NB4 (cell line): ENCODE measurements around the gene ACSM2A.
"Not testable (repeated sequence)": the region's sequence is repeated elsewhere in the genome, so short reads cannot be mapped to it uniquely, and the experiment has no call there.

Experiments used
- MYC ChIP-seq: IDR thresholded peaks from 2 replicates; pipeline ENCODE4 v1.6.1; 2011; ENCODE audit warnings: low read depth, low read length
- POLR2A ChIP-seq: IDR thresholded peaks from 2 replicates; pipeline ENCODE4 v1.6.1; 2011; ENCODE audit warnings: mild to moderate bottlenecking; ENCODE audit not compliant: insufficient read length; ENCODE audit errors: extremely low read depth
- TF ChIP-seq, protein P1 (sequence below): IDR thresholded peaks from one replicate; pipeline ENCODE4 v1.5.1; 2012; ENCODE audit warnings: low read depth, low read length

DNA sequence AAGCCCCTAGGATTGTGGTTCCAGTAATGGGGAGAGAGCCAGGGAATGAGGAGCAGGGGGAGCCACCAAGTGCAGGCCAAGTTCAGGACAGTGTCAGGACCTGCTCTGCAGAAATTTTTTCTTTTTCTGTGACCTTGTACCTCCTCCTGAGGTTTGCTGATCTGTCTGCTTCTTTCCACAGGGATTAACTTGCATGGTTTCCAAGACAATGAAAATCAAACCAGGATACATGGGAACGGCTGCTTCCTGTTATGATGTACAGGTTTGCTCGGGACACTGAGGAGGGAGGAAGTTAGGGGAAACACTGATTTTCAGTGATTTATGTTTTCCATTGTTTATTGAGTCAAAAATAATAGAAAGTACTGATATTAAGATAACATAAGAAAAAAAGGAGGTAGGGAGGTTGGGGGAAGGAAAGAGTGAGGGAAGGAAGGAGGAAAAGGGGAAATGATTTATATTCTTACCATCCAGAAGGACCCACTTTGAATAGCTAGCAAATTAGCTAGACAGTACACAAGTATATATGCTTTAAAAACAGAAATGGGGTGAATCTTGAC lies 25.9 kb downstream of the ACSM2A start:
- TF ChIP-seq POLR2A, MYC: not testable (repeated sequence)
- TF ChIP-seq, protein P1, sequence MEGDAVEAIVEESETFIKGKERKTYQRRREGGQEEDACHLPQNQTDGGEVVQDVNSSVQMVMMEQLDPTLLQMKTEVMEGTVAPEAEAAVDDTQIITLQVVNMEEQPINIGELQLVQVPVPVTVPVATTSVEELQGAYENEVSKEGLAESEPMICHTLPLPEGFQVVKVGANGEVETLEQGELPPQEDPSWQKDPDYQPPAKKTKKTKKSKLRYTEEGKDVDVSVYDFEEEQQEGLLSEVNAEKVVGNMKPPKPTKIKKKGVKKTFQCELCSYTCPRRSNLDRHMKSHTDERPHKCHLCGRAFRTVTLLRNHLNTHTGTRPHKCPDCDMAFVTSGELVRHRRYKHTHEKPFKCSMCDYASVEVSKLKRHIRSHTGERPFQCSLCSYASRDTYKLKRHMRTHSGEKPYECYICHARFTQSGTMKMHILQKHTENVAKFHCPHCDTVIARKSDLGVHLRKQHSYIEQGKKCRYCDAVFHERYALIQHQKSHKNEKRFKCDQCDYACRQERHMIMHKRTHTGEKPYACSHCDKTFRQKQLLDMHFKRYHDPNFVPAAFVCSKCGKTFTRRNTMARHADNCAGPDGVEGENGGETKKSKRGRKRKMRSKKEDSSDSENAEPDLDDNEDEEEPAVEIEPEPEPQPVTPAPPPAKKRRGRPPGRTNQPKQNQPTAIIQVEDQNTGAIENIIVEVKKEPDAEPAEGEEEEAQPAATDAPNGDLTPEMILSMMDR = not testable (repeated sequence)
